HL-60 (cell line): ENCODE data around the gene SPON2.

ENCODE experiments used
- DNase-seq, 2 experiments: peaks; one replicate each; pipeline ENCODE4 v3.0.0-alpha.2; 2010 to 2020; ENCODE audit warnings: low read depth in 1 of 2, low spot score in 1 of 2
- H3K27ac ChIP-seq: fragments of 250-450 bp; sonication (Bioruptor Pico); replicated peaks from 2 replicates; pipeline ENCODE4 v1.5.1; 2020; ENCODE audit warnings: mild to moderate bottlenecking, moderate library complexity
- H3K27me3 ChIP-seq: fragments of 250-450 bp; sonication (Bioruptor Pico); 2 replicates; pipeline ENCODE4 v1.5.1; 2021; ENCODE audit warnings: mild to moderate bottlenecking, moderate library complexity; ENCODE audit not compliant: insufficient read depth, poor library complexity, severe bottlenecking
- H3K4me3 ChIP-seq: replicated peaks from 2 replicates; pipeline ENCODE4 v1.5.1; 2011; ENCODE audit warnings: mild to moderate bottlenecking, control low read depth, low read length; ENCODE audit not compliant: insufficient read depth
- GABPA ChIP-seq: IDR thresholded peaks from 2 replicates; pipeline ENCODE4 v1.6.1; 2012; ENCODE audit warnings: low read depth
- POLR2AphosphoS5 ChIP-seq: IDR thresholded peaks from 2 replicates; pipeline ENCODE4 v1.6.1; 2012; ENCODE audit warnings: low read depth
- SPI1 ChIP-seq: IDR thresholded peaks from 2 replicates; pipeline ENCODE4 v1.6.1; 2012; ENCODE audit warnings: low read depth, mild to moderate bottlenecking, borderline replicate concordance
- TF ChIP-seq, protein P1 (sequence below): IDR thresholded peaks from 2 replicates; pipeline ENCODE4 v1.6.1; 2012; ENCODE audit warnings: low read depth; ENCODE audit not compliant: insufficient replicate concordance
- TF ChIP-seq, protein P2 (sequence below): IDR thresholded peaks from one replicate; pipeline ENCODE4 v1.5.1; 2011; ENCODE audit warnings: low read length, control low read depth, inconsistent platforms; ENCODE audit not compliant: insufficient read depth

SPON2 gene

DNA sequence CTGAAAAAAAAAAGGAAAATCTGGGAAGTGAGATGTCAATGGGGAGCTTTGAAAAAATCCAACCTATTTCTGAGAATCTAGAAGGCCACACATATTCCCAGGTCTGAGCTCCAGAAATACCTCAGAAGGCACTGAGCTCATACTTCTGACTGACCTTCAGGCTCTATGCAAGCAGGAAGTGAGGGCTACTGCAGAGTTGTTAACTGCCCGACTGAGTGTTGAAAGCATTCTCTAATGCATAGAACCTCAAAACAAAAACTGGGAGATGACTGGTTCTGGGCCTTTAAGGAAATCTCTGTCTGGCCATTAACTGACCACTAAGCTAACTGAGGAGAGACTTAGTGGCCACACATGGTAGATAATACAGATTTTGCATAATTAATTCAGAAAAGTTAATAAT, 7.6 kb upstream of the SPON2 start:
- no peak for DNase-seq
- no peak overlapping the region for H3K4me3 ChIP-seq
- no peak overlapping the region for H3K27ac ChIP-seq
- no peak for TF ChIP-seq SPI1
- no peak for TF ChIP-seq GABPA
- TF ChIP-seq, protein P1, sequence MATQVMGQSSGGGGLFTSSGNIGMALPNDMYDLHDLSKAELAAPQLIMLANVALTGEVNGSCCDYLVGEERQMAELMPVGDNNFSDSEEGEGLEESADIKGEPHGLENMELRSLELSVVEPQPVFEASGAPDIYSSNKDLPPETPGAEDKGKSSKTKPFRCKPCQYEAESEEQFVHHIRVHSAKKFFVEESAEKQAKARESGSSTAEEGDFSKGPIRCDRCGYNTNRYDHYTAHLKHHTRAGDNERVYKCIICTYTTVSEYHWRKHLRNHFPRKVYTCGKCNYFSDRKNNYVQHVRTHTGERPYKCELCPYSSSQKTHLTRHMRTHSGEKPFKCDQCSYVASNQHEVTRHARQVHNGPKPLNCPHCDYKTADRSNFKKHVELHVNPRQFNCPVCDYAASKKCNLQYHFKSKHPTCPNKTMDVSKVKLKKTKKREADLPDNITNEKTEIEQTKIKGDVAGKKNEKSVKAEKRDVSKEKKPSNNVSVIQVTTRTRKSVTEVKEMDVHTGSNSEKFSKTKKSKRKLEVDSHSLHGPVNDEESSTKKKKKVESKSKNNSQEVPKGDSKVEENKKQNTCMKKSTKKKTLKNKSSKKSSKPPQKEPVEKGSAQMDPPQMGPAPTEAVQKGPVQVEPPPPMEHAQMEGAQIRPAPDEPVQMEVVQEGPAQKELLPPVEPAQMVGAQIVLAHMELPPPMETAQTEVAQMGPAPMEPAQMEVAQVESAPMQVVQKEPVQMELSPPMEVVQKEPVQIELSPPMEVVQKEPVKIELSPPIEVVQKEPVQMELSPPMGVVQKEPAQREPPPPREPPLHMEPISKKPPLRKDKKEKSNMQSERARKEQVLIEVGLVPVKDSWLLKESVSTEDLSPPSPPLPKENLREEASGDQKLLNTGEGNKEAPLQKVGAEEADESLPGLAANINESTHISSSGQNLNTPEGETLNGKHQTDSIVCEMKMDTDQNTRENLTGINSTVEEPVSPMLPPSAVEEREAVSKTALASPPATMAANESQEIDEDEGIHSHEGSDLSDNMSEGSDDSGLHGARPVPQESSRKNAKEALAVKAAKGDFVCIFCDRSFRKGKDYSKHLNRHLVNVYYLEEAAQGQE = no peak
- no peak for TF ChIP-seq POLR2AphosphoS5
- TF ChIP-seq, protein P2, sequence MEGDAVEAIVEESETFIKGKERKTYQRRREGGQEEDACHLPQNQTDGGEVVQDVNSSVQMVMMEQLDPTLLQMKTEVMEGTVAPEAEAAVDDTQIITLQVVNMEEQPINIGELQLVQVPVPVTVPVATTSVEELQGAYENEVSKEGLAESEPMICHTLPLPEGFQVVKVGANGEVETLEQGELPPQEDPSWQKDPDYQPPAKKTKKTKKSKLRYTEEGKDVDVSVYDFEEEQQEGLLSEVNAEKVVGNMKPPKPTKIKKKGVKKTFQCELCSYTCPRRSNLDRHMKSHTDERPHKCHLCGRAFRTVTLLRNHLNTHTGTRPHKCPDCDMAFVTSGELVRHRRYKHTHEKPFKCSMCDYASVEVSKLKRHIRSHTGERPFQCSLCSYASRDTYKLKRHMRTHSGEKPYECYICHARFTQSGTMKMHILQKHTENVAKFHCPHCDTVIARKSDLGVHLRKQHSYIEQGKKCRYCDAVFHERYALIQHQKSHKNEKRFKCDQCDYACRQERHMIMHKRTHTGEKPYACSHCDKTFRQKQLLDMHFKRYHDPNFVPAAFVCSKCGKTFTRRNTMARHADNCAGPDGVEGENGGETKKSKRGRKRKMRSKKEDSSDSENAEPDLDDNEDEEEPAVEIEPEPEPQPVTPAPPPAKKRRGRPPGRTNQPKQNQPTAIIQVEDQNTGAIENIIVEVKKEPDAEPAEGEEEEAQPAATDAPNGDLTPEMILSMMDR = no peak
- no peaks in the 10 kb centered on the region for H3K27me3 ChIP-seq

DNA sequence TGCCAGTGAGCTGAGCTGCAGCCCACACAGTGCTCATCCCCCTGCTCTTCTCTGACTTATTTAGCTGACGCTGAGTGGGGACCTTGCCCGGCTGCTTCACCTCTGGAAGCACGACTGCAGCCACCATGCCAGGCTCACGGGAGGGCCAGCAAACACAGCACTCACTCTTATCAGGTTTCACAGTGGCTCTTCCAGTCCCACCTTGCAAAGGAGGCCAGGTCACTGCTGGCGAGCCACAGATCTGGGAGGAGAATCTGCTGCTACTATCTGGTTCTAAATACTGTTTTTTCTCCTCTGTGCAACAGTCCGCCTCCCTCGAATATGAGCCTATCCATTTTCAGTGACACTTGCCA, 6.7 kb upstream of the SPON2 start:
- no peak for DNase-seq
- H3K27ac ChIP-seq = no peak overlapping the region
- H3K4me3 ChIP-seq = no peak overlapping the region
- TF ChIP-seq, protein P1 = no peak
- no peak for TF ChIP-seq SPI1
- TF ChIP-seq GABPA = no peak
- no peak for TF ChIP-seq POLR2AphosphoS5
- TF ChIP-seq, protein P2 = no peak
- no peaks in the 10 kb centered on the region for H3K27me3 ChIP-seq

DNA sequence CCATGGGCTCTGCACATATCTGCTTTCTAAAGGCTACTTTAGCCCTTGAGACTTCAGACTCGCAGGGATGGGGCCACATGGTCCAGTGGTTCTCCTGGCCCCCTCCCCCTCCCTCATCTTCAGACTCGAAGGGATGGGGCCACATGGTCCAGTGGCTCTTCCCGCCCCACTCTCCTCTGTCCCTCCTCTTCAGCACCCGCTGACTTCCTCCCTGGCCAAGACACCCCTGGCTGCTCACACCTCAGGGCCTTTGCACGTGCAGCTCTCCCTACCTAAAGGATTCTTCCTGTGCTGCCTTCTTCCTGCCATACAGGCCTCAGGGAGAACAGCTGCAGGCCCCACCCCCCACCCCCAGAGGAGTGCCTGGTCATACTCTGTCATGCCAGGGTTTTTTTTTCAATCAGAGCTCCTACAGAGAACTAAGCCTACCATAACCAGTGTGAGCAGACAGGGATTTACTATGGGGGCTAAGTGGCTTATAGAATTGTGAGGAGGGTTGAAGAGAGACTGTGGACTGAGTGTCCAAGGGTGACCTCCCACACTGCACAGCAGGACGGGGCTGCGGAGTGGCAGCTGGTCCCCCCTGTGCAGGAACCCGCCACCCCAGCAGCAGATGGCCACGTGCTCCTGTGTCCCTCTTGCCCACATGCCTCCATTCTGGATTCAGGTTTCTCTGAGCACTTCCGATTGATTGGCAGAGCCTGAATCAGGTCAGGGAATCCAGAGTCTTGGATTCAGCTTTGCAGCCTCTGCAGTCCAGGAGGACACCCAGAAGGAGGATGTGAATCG, 6.1 kb upstream of the SPON2 start:
- TF ChIP-seq, protein P2 = no peak
- TF ChIP-seq GABPA (no peak), POLR2AphosphoS5 (no peak)
- no peaks in the 10 kb centered on the region for H3K27me3 ChIP-seq
- H3K4me3 ChIP-seq = no peak overlapping the region
- no peak for DNase-seq
- H3K27ac ChIP-seq = no peak overlapping the region
